ENCODE data around the gene TBC1D22A. TPM values are rescaled to one million over a fixed set of nuclear protein-coding genes. Genes with fewer than 3 reads are reported as not detected.

Gene TBC1D22A
- total and polyA plus RNA-seq, 9 donors, result 12.5 to 25.6 (median 18.5) TPM

- intact Hi-C loops (cut with DNase I), result no loop called here
- 11 to 17% (median 13%) methylated on average over 11 to 21 of the region's 21 CpGs for WGBS, 3 donors
- peak overlapping the region in 1 of 2 donors; percentile 10 for H3K27ac ChIP-seq
- no peak for TF ChIP-seq POLR2A (IDR thresholded peaks at IDR 0.05)
- TF ChIP-seq EP300 (IDR thresholded peaks at IDR 0.05), result no peak
- TF ChIP-seq CTCF (IDR thresholded peaks at IDR 0.05), result no peak
- no peak overlapping the region for H3K4me3 ChIP-seq
- H3K36me3 ChIP-seq, result no peaks in the 10 kb centered on the region
- no peak for DNase-seq
- H3K27me3 ChIP-seq, result no peaks in the 10 kb centered on the region
- peaks cover 12% of the 10 kb centered on the region for H3K4me1 ChIP-seq (ENCODE audit: insufficient read depth)
- no peaks in the 10 kb centered on the region for H3K9me3 ChIP-seq
These were observed 328.8 kb downstream of the TBC1D22A start for GRCh38 chr22:47091246-47091651.

- Histone ChIP-seq H3K27me3 (no peaks in the 10 kb centered on the region), H3K9me3 (no peaks in the 10 kb centered on the region), H3K4me3 (no peak overlapping the region), H3K36me3 (no peaks in the 10 kb centered on the region), H3K27ac (peak overlapping the region in 1 of 2 donors; percentile 10), H3K4me1 (ENCODE audit: insufficient read depth) (peaks cover 16% of the 10 kb centered on the region)
- no peak for TF ChIP-seq CTCF (IDR thresholded peaks at IDR 0.05)
- no peak for DNase-seq
- intact Hi-C loops (cut with DNase I), result no loop called here
- 93 to 97% (median 96%) methylated on average over 16 of the region's 16 CpGs for WGBS, 3 donors
These were observed 329.7 kb downstream of the TBC1D22A start for GRCh38 chr22:47091921-47092700.

- intact Hi-C loops (cut with DNase I), result no loop called here
- H3K36me3 ChIP-seq, result no peaks in the 10 kb centered on the region
- DNase-seq, result no peak
- H3K4me3 ChIP-seq, result no peak overlapping the region
- WGBS, 3 donors, result 69 to 72% (median 71%) methylated on average over 9 of the region's 9 CpGs
- peaks cover 16% of the 10 kb centered on the region for H3K4me1 ChIP-seq (ENCODE audit: insufficient read depth)
- no peaks in the 10 kb centered on the region for H3K27me3 ChIP-seq
- no peaks in the 10 kb centered on the region for H3K9me3 ChIP-seq
- no peak overlapping the region for H3K27ac ChIP-seq
- no peak for TF ChIP-seq EP300 (IDR thresholded peaks at IDR 0.05)
- no peak for TF ChIP-seq POLR2A (IDR thresholded peaks at IDR 0.05)
- TF ChIP-seq CTCF (IDR thresholded peaks at IDR 0.05), result no peak
These were observed 330.5 kb downstream of the TBC1D22A start for GRCh38 chr22:47092896-47093311.

- no peaks in the 10 kb centered on the region for H3K36me3 ChIP-seq
- H3K27ac ChIP-seq, result no peak overlapping the region
- H3K4me1 ChIP-seq (ENCODE audit: insufficient read depth), result peaks cover 22% of the 10 kb centered on the region
- no peaks in the 10 kb centered on the region for H3K27me3 ChIP-seq
- WGBS, 3 donors, result 97 to 99% (median 98%) methylated on average over 4 of the region's 4 CpGs
- TF ChIP-seq POLR2A (IDR thresholded peaks at IDR 0.05), result no peak
- TF ChIP-seq EP300 (IDR thresholded peaks at IDR 0.05), result no peak
- no peak for TF ChIP-seq CTCF (IDR thresholded peaks at IDR 0.05)
- H3K9me3 ChIP-seq, result no peaks in the 10 kb centered on the region
- intact Hi-C loops (cut with DNase I), result no loop called here
- H3K4me3 ChIP-seq, result no peak overlapping the region
- DNase-seq, result no peak
These were observed 331.3 kb downstream of the TBC1D22A start for GRCh38 chr22:47093720-47094119.

Data from ovary (tissue), 9 donors.